GM19193 (cell line): ENCODE data around the gene MAFG.

ENCODE experiments used
- POLR2A ChIP-seq: IDR thresholded peaks from 4 replicates; pipeline ENCODE4 v1.6.1; 2011; ENCODE audit not compliant: insufficient read depth, insufficient read length; ENCODE audit errors: extremely low read depth

MAFG gene

DNA sequence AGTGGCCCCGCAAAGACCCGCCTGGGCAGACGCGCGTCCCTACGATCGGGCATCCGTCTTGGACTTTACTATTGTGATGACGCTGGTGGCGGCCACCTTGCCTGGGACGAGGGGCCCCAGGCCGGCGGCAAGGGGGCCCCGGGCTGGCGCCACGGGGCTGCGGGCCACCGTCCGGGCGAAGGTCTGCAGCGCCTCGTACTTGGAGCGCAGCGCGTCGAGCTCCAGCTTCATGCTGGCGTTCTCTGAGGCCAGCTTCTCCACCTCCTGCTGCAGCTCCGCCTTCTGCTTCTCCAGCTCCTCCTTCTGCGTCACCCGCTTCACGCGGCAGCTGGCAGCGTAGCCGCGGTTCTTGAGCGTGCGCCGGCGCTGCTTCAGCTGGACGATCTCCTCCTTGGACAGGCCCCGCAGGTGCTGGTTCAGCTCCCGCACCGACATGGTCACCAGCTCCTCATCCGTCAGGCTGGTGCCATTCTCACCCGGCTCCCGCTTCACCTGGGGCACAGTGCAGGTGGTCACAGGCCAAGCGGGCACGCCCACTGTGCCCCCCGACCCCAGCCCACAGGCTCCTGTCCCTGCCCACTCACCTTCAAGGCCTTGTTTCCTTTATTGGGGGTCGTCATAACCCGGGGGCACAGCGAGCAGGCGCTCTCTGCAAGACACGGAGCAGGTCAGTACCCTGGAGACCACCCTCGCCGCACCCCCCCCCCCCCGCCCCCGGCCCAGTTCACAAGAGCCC lies 4.8 kb downstream of the MAFG start:
- TF ChIP-seq POLR2A, result no peak

DNA sequence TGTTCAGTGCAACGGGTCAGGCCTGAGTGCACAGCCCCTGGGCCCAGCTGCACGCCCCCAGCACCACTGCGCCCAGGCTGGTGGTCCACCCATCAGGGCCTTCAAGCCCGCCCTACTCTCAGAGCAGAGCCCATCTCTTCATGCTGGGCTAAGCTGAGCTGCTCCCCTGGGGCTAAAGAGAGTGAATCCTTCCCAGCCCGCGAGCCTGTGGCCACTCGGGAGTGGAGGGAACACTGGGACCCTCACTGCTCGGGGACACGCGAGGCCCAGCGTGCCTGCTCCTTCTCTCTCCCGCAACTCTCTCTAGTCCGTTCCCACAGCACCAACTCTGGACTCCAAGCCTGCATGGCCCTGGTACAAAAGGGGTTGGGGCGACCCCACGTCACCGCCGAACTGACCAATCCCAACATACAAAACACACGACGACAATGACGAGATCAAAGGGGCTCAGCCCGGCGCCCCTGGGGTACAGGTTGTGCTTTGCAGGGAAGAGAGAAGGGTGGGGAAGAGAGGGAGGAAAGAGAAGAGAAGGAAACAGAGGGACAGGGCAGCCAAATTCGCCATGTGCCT lies 5.5 kb downstream of the MAFG start:
- no peak for TF ChIP-seq POLR2A

- TF ChIP-seq POLR2A, result no peak
Observed at GRCh38 chr17:81921537-81921862, 6.0 kb downstream of the MAFG start.

DNA sequence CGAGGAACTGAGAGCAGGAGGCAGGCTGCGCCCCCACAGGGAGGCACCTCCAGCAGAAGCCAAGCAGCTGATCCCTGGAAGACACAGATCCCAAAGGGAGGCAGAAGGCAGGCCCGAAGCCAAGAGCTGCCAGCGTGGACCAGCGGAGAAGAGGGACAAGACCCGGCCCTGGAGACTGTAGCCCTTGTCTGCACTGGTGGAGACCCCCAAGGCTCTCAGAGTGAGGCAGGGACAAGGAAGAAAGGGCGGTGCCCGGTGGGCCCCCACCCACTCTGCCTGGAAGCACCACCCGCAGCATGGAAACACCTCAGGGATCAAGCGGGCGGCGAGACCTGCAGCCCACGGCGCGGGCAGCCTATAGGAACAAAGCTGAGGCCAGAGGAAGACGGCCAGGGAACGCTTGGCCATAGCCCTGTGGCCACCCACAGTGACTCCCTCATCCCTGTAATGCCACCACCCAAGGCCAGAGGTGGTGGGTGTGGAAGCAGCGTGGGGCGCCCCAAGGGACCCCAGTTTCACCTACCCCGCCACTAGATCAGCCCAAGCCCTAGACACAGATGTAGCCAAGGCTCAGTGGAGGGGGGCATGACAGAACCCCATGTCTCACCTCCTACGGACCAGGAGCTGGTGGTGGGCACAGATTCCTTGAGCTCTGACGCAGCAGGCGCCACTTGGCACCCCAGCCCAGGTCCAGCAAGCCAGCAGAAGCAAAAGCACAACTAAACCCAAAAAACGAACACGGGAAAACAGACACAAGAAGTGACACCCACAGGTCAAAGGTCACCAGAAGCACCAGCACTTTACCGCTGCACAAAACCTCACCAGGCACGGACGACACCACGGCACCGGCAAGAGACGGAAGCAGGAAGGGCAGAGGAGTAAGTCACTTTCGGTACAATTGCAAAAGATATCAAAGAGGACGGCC lies 6.7 kb downstream of the MAFG start:
- TF ChIP-seq POLR2A, result no peak

DNA sequence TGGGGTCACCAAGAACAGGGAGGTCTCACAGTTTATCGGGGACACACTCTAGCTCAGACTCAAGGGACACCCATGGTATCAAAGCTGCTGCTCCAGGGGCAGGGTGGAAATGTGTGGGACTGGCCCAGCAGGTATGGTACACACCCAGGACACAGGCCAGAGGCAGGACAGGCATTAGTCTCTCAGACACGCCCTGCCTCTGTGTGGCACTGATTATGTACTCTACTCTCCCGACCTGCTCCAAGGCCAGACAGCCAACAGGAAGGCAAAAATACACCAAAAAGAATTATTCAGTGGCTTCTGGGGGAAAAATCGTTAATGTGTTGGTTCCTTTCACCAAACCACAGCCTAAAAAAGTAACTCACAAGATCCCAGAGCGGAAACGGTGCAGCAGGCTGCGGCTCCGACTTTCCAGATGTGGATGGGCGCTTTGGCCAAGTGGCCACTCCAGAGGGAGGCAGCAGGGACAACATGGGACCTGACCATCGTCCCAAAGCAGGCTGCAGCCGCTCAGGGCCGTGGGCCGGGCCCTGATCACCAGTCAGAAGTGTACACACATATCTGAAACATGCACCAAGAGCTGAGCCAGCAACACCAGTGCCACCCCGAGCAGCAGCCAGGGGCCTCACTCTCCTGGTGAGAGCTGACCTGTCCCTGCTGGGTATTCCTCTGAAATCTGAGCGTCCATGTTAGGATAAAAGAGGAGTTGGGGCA lies 8.5 kb downstream of the MAFG start:
- TF ChIP-seq POLR2A, result no peak

GRCh38 chr17:81917565-81918332 lies 9.8 kb downstream of the MAFG start, which contains the start of gene SIRT7:
Gene SIRT7, minus strand, starts transcription at chr17:81918176. Its CDS starts 45 bp downstream, at chr17:81918131.
- peak; percentile 85 for TF ChIP-seq POLR2A

DNA sequence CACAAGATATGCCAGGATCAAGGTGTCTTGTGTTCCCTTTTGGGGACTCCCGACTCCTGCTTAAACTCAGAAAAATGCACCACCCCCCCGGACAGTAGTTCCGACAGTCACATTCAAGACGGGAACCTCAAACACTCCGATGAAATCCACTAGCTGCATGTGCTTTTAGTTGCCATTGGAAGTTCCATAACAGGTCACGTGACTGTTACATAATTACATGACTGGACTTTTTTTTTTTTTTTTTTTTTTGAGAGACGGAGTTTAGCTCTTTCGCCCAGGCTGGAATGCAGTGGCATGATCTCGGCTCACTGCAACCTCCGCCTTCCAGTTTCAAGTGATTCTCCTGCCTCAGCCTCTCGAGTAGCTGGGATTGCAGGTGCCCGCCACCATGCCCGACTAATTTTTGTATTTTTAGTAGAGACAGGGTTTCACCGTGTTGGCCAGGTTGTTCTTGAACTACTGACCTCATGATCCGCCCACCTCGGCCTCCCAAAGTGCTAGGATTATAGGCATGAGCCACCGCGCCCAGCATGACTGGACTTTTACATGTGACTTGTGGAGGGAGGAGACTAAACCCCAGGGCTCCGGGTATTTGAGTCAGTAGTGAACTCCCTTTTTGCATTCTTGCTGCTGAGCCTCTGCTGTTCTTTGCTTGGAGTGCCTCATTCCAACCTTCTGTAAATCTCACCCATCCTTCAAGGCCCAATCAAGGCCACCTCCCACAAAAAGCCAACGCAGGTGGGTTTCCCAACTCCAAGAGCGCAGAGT lies 11.1 kb downstream of the MAFG start:
- no peak for TF ChIP-seq POLR2A

- TF ChIP-seq POLR2A, result no peak
Observed at GRCh38 chr17:81915331-81915730, 12.2 kb downstream of the MAFG start.

DNA sequence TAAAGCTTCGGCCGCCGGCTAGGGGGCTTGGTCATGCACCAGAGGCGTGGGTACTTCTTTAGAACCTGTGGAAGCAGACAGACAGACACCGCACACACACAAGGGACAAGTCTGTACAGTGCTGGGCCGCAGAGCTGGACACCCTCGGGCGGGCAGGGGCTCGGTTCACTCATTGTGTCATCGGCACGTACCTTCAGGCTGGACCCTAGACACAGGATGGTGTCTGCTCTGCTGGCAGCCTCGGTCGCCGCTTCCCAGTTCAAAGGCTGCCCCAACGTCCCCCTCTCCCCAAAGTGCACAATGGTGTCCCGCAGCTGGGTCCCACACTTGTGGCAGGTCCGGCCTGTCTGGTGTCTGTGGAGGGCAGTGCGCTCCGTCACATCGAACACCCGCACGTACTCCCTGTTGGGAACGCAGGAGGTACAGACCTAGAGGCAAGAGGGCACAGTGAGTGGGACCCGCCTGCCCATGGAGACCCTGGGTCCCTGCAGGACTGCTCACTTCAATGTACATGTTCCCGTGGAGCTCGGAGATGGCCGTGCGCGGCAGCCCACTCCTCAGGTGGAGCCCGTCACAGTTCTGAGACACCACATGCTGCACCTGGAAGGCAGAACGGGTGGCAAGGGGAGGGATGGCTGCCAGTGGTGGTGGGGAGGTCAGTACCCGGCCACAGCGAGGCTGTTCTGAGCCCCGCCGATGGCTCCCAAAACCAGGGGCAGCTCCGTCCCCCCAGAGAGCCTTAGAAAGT lies 13.3 kb downstream of the MAFG start:
- peak; percentile 13 for TF ChIP-seq POLR2A

GRCh38 chr17:81913394-81914102 lies 14.0 kb downstream of the MAFG start:
- TF ChIP-seq POLR2A, result no peak

GRCh38 chr17:81912441-81913309 lies 14.9 kb downstream of the MAFG start:
- no peak for TF ChIP-seq POLR2A

- TF ChIP-seq POLR2A, result no peak
Observed at GRCh38 chr17:81911969-81912368, 15.6 kb downstream of the MAFG start.
